Kidney (tissue), 14 donors: ENCODE measurements around the gene KDM4C. TPM values are rescaled to one million over a fixed set of nuclear protein-coding genes. Genes with fewer than 3 reads are reported as not detected.
A peak's percentile ranks its signal among the peaks of the same experiment; 100 is the strongest.

ENCODE experiments used
- DNase-seq, 5 donors: peaks; one replicate each; pipeline ENCODE4 v3.0.0-alpha.2; 2013 to 2020
- FAIRE-seq: peaks from 2 replicates; lab custom pipeline; 2012; peaks lifted over from hg19 to GRCh38; lab: Jason Lieb, UNC
- H3K27ac ChIP-seq, 2 donors: one replicate each; pipeline ENCODE4 v1.7.0; 2013; ENCODE audit warnings: low read depth in 2 of 2, low read length in 2 of 2, inconsistent platforms in 1 of 2
- H3K27me3 ChIP-seq: one replicate; pipeline ENCODE4 v1.7.1; 2013; ENCODE audit warnings: low read length, inconsistent platforms; ENCODE audit not compliant: control insufficient read depth, insufficient read depth
- H3K36me3 ChIP-seq, 3 donors: one replicate each; pipeline versions ENCODE4 v1.7.0 to v1.7.1; 2013; ENCODE audit warnings: low read length in 3 of 3, control low read depth in 1 of 3, inconsistent platforms in 1 of 3; ENCODE audit not compliant: insufficient read depth in 3 of 3, control insufficient read depth in 2 of 3
- H3K4me1 ChIP-seq, 3 donors: one replicate each; pipeline versions ENCODE4 v1.7.0 to v1.7.1; 2013; ENCODE audit warnings: low read length in 3 of 3, inconsistent platforms in 1 of 3, low read depth in 1 of 3; ENCODE audit not compliant: control insufficient read depth in 2 of 3, insufficient read depth in 2 of 3
- H3K4me3 ChIP-seq, 3 donors: one replicate each; pipeline versions ENCODE4 v1.7.0 to v1.8.1; 2013; ENCODE audit warnings: low read length in 3 of 3, control low read depth in 1 of 3, inconsistent platforms in 1 of 3
- H3K9ac ChIP-seq, 3 donors: one replicate each; pipeline versions ENCODE4 v1.7.0 to v1.7.1; 2013; ENCODE audit warnings: low read length in 3 of 3, control low read depth in 1 of 3, inconsistent platforms in 1 of 3
- H3K9me3 ChIP-seq, 3 donors: one replicate each; pipeline versions ENCODE4 v1.7.0 to v1.7.1; 2013; ENCODE audit warnings: low read length in 3 of 3, control low read depth in 1 of 3, inconsistent platforms in 1 of 3; ENCODE audit not compliant: control insufficient read depth in 2 of 3, insufficient read depth in 1 of 3
- intact Hi-C: fragments of 100-400 bp; cut with DNase I; formaldehyde crosslinking; loops from one replicate; pipeline ENCODE4 v1.11.1; 2022
- polyA plus RNA-seq: library from polyadenylated mRNA; stranded (reverse); fragments of 350-450 nt; fragmentation: Illumina TruSeq; extraction: RNeasy Lipid Tissue Mini Kit (QIAGEN cat#74804); gene quantifications from one replicate; pipeline ENCODE4 v1.2.3, GENCODE V29; 2014; ENCODE audit warnings: low read depth, low replicate concordance; ENCODE audit not compliant: insufficient read depth
- total RNA-seq: library from RNA; stranded (reverse); fragmentation: NEBNext Ultra II Directional; extraction: Animal tissue kit (Norgen Biotek cat#: 25700); gene quantifications from one replicate; pipeline ENCODE4 v1.2.1, GENCODE V29; 2021
- TF ChIP-seq, protein P1 (sequence below): IDR thresholded peaks from 3 replicates; pipeline ENCODE4 v1.5.1; 2012; ENCODE audit warnings: mild to moderate bottlenecking, moderate library complexity, borderline replicate concordance; ENCODE audit not compliant: insufficient read depth; ENCODE audit errors: extremely low read depth
- donor health status: control.
- donor health status: control.
- donor health status: control.
- donor health status: control.
- donor health status: control.
- donor health status: DM: yes; HTN: yes; CAD: no.
- donor health status: Normal renal cell carcinoma (clear cell type).

KDM4C gene
- total and polyA plus RNA-seq, 2 donors from 2014 or later = 7.1 to 47.1 TPM

DNA sequence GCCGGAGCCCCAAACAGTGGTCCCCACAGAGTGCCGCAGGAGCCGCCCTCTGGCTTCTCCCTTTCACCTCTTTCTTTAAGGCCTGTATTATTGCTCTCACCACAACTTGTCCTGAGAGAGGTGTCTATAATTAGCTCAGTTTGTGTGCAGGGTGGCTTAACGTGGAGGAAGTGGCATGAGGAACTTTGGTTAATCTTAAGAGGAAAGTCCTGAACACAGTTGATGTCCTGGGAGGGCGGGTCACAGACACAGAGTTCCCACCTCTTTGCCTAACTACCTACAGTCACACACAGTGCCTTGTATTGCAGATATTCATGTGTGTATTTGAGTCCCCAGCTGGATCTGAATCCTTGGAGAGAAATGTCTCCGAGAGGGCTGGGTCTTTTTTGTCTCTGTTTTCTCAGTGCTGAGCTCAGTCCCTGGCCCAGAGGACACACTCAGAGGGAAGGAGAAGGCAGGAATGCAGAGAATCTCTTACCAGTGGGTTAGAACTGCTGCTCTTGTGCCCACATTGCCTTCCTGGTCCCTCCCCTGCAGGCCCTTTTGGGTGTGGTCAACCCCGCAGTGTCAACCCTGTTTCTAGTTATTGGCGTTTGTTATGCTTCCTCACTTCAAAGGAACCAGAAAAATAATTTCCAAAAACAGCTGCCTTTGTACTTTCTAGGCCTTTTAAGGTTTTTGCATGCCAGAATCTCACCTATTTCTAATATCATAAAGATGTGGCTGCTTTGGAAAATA is 392.5 kb downstream of the KDM4C start:
- Histone ChIP-seq H3K27ac (no peak overlapping the region), H3K9ac (no peak overlapping the region)
- intact Hi-C loops = no loop called here

DNA sequence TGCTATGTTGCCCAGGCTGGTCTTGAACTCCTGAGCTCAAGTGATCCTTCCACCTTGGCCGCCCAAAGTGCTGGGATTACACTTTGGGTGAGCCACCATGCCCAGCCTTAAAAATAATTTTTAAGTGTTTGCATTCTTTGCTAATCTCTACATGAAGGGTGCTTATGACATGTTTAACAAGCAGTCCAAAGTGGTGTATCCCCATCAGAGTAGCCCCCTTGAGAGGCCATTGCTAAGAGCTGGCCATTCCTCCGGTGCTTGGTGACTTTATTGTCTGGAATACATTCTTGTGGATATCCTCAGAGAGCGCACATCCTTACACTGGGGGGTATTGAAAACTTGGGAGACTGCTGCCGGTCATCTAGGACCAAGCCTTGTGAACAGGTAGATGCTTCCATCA is 395.4 kb downstream of the KDM4C start:
- Histone ChIP-seq H3K36me3 (no peaks in the 10 kb centered on the region), H3K4me1 (no peaks in the 10 kb centered on the region), H3K9ac (no peak overlapping the region), H3K4me3 (no peak overlapping the region), H3K9me3 (no peaks in the 10 kb centered on the region), H3K27ac (no peak overlapping the region), H3K27me3 (no peaks in the 10 kb centered on the region)
- no peak for DNase-seq
- FAIRE-seq = no peak
- TF ChIP-seq, protein P1, sequence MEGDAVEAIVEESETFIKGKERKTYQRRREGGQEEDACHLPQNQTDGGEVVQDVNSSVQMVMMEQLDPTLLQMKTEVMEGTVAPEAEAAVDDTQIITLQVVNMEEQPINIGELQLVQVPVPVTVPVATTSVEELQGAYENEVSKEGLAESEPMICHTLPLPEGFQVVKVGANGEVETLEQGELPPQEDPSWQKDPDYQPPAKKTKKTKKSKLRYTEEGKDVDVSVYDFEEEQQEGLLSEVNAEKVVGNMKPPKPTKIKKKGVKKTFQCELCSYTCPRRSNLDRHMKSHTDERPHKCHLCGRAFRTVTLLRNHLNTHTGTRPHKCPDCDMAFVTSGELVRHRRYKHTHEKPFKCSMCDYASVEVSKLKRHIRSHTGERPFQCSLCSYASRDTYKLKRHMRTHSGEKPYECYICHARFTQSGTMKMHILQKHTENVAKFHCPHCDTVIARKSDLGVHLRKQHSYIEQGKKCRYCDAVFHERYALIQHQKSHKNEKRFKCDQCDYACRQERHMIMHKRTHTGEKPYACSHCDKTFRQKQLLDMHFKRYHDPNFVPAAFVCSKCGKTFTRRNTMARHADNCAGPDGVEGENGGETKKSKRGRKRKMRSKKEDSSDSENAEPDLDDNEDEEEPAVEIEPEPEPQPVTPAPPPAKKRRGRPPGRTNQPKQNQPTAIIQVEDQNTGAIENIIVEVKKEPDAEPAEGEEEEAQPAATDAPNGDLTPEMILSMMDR = no peak
- intact Hi-C loops = no loop called here

More for the DNA sequence above, 392.5 kb downstream of the KDM4C start:
- Histone ChIP-seq H3K4me1 (no peaks in the 10 kb centered on the region), H3K27me3 (no peaks in the 10 kb centered on the region), H3K36me3 (no peaks in the 10 kb centered on the region), H3K9me3 (no peaks in the 10 kb centered on the region), H3K4me3 (no peak overlapping the region)
- TF ChIP-seq, protein P1 = no peak
- no peak for DNase-seq
- FAIRE-seq = no peak

DNA sequence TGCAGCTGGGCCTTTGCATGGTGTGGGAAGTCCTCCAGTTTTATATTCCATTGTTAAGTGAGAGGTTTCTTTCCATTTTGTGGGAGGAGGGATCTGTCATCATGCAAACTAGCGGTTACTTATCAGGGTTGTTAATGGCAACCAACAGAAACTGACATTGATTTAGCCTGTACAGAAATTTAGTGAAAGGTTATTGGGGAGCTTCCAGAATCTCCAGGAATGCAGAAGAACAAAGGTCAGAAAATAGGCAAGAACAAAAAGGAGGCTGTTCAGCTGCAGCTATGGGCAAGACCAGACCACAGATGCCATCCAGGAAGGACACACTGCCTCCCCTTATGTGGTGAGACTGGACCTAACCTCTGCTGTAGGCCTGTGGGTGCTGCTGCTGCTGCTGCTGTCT is 395.8 kb downstream of the KDM4C start:
- Histone ChIP-seq H3K27me3 (no peaks in the 10 kb centered on the region), H3K36me3 (no peaks in the 10 kb centered on the region), H3K27ac (no peak overlapping the region), H3K9ac (no peak overlapping the region), H3K4me1 (no peaks in the 10 kb centered on the region), H3K9me3 (no peaks in the 10 kb centered on the region), H3K4me3 (no peak overlapping the region)
- FAIRE-seq (no peak), DNase-seq (peak in 2 of 5 donors; percentile 30 to 62)
- intact Hi-C loops = no loop called here
- TF ChIP-seq, protein P1 = no peak
